ENCODE results near the gene GARRE1. TPM values are rescaled to one million over a fixed set of nuclear protein-coding genes. Genes with fewer than 3 reads are reported as not detected.

GARRE1 gene
- total RNA-seq, 1 experiment from 2014 or later = 22.1 TPM

DNA sequence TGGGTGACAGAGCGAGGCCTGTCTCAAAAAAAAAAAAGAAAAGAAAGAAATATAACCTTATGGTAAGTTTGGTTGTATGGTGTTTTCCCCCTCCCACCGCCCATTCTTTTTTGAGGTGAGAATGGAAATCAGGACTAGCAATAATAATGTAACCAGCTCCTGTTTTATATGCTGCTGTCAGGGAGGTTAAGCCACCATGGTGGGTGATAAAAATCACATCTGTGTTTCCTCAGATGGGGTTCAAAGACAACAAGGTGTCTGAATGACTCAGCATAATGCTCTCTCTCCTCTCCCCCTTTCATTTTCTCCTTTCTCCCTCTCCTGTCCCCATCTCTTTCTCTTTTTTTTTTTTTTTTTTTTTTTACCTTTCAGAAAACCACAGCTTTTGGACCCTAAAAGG, 28.3 kb upstream of the GARRE1 start:
- H3K27ac ChIP-seq (ENCODE audit: low read length) = peak overlapping the region; percentile 17; the same call in 1 of the 2 replicates
- H3K4me1 ChIP-seq (ENCODE audit: low read length) = no peaks in the 10 kb centered on the region
- no peaks in the 10 kb centered on the region for H3K9me3 ChIP-seq (ENCODE audit: low read length)
- no peak overlapping the region for H2AFZ ChIP-seq (ENCODE audit: low read length)
- no peak for DNase-seq
- no peaks in the 10 kb centered on the region for H3K9me2 ChIP-seq (replicated peaks; ENCODE audit: insufficient read depth, low read length)
- H3K9ac ChIP-seq (ENCODE audit: low read length) = no peak overlapping the region
- H3K4me3 ChIP-seq (ENCODE audit: low read length) = no peak overlapping the region
- no peak overlapping the region for H3K4me2 ChIP-seq (ENCODE audit: low read depth, low read length, poor library complexity, severe bottlenecking)
- no peaks in the 10 kb centered on the region for H3K27me3 ChIP-seq (ENCODE audit: low read length)
- no peaks in the 10 kb centered on the region; the same call in 1 of the 2 replicates for H4K20me1 ChIP-seq (ENCODE audit: insufficient read depth, low read depth, low read length)
- peaks cover 80% of the 10 kb centered on the region for H3K36me3 ChIP-seq (ENCODE audit: insufficient read depth, low read length)
- H3K79me2 ChIP-seq (ENCODE audit: low read length) = peaks cover 39% of the 10 kb centered on the region

DNA sequence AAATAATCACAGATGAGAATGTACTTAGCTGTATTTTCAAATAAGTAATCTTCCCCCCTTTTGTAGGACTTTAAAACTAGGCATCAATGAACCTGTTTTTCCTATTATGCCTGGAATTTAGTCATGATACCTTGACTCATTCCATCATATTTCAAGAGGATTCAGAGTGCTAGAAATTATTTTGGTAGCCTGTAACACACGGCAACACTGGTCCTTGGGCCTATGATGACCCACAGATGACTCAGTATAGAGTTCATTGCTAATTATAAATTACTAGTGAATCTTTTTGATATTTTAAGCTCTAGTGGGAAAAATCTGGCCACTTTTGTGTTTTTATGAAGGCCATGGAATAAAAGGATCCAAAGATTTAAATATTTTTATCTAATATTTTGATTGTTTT, 26.0 kb upstream of the GARRE1 start:
- Histone ChIP-seq H3K36me3 (ENCODE audit: insufficient read depth, low read length) (peaks cover 59% of the 10 kb centered on the region), H3K79me2 (ENCODE audit: low read length) (peaks cover 16% of the 10 kb centered on the region), H4K20me1 (ENCODE audit: insufficient read depth, low read depth, low read length) (no peaks in the 10 kb centered on the region), H3K9me2 (replicated peaks; ENCODE audit: insufficient read depth, low read length) (no peaks in the 10 kb centered on the region), H3K4me2 (ENCODE audit: low read depth, low read length, poor library complexity, severe bottlenecking) (no peak overlapping the region), H3K27me3 (ENCODE audit: low read length) (no peaks in the 10 kb centered on the region), H3K9ac (ENCODE audit: low read length) (no peak overlapping the region), H3K27ac (ENCODE audit: low read length) (no peak overlapping the region), H3K9me3 (ENCODE audit: low read length) (no peaks in the 10 kb centered on the region), H3K4me1 (ENCODE audit: low read length) (no peaks in the 10 kb centered on the region), H3K4me3 (ENCODE audit: low read length) (no peak overlapping the region), H2AFZ (ENCODE audit: low read length) (no peak overlapping the region)
- DNase-seq = no peak

DNA sequence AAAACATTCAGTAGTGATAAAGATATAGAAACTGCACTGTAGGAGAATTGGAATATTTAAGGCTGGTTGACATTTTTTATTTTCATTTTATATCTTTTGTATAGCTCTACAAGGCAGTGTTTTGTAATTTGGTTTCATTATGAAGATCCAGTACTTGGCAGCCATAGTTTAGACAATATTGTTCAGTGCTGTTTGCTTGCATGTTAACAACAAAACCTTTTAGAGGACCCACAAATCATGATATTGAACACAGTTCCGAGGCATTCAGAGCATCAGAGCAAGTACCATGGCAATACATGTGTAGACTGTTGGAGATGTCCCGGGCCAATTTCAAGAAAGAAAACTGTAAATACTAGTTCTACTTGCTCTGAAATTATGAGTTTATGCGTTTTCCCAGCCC, 25.6 kb upstream of the GARRE1 start:
- H3K4me2 ChIP-seq (ENCODE audit: low read depth, low read length, poor library complexity, severe bottlenecking) = no peak overlapping the region
- H3K27ac ChIP-seq (ENCODE audit: low read length) = no peak overlapping the region
- DNase-seq = no peak
- H3K79me2 ChIP-seq (ENCODE audit: low read length) = peaks cover 13% of the 10 kb centered on the region
- H4K20me1 ChIP-seq (ENCODE audit: insufficient read depth, low read depth, low read length) = no peaks in the 10 kb centered on the region
- no peaks in the 10 kb centered on the region for H3K4me1 ChIP-seq (ENCODE audit: low read length)
- no peak overlapping the region for H3K9ac ChIP-seq (ENCODE audit: low read length)
- no peak overlapping the region for H2AFZ ChIP-seq (ENCODE audit: low read length)
- H3K9me2 ChIP-seq (replicated peaks; ENCODE audit: insufficient read depth, low read length) = no peaks in the 10 kb centered on the region
- H3K9me3 ChIP-seq (ENCODE audit: low read length) = no peaks in the 10 kb centered on the region
- H3K27me3 ChIP-seq (ENCODE audit: low read length) = no peaks in the 10 kb centered on the region
- no peak overlapping the region for H3K4me3 ChIP-seq (ENCODE audit: low read length)
- H3K36me3 ChIP-seq (ENCODE audit: insufficient read depth, low read length) = peaks cover 58% of the 10 kb centered on the region

DNA sequence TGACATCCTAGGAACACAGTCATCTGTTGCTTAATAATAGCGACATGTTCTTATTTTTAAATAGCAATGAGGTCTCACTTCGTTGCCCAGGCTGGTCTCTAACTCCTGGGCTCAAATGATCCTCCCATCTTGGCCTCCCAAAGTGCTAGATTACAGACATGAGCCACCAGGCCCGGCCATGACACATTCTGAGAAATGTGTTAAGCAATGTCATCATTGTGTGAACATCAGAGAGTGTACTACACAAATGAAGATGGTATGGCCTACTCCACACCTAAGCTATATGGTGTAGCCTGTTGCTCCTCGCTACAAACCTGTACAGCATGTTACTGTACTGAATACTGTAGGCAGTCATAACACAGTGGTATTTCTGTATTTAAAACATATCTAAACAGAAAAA, 24.6 kb upstream of the GARRE1 start:
- no peak overlapping the region for H2AFZ ChIP-seq (ENCODE audit: low read length)
- H3K9me3 ChIP-seq (ENCODE audit: low read length) = no peaks in the 10 kb centered on the region
- no peak for DNase-seq
- no peaks in the 10 kb centered on the region for H3K9me2 ChIP-seq (replicated peaks; ENCODE audit: insufficient read depth, low read length)
- peaks cover 52% of the 10 kb centered on the region for H3K36me3 ChIP-seq (ENCODE audit: insufficient read depth, low read length)
- H3K79me2 ChIP-seq (ENCODE audit: low read length) = peaks cover 13% of the 10 kb centered on the region
- no peak overlapping the region for H3K9ac ChIP-seq (ENCODE audit: low read length)
- H4K20me1 ChIP-seq (ENCODE audit: insufficient read depth, low read depth, low read length) = no peaks in the 10 kb centered on the region
- no peak overlapping the region for H3K4me3 ChIP-seq (ENCODE audit: low read length)
- no peak overlapping the region for H3K27ac ChIP-seq (ENCODE audit: low read length)
- H3K4me2 ChIP-seq (ENCODE audit: low read depth, low read length, poor library complexity, severe bottlenecking) = no peak overlapping the region
- H3K4me1 ChIP-seq (ENCODE audit: low read length) = no peaks in the 10 kb centered on the region
- no peaks in the 10 kb centered on the region for H3K27me3 ChIP-seq (ENCODE audit: low read length)

DNA sequence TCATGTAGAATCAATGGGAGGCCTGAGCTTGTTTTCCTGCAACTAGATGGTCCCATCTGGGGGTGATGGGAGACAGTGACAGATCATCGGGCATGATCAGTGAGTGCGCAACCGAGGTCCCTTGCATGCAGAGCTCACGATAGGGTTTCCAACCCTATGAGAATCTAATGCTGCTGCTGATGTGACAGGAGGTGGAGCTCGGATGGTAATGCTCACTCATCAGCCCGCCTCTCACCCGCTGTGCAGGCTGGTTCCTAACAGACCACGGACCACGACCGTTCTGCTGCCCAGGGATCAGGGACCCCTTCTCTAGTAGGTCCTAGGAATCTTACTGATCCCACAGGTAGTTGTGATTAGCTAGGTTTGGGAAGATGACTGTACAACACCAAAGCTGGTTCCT, 23.5 kb upstream of the GARRE1 start:
- no peaks in the 10 kb centered on the region for H3K27me3 ChIP-seq (ENCODE audit: low read length)
- peaks cover 3% of the 10 kb centered on the region; the same call in 1 of the 2 replicates for H3K4me1 ChIP-seq (ENCODE audit: low read length)
- H2AFZ ChIP-seq (ENCODE audit: low read length) = no peak overlapping the region
- H3K4me3 ChIP-seq (ENCODE audit: low read length) = no peak overlapping the region
- no peak overlapping the region for H3K9ac ChIP-seq (ENCODE audit: low read length)
- no peaks in the 10 kb centered on the region for H3K9me2 ChIP-seq (replicated peaks; ENCODE audit: insufficient read depth, low read length)
- H3K79me2 ChIP-seq (ENCODE audit: low read length) = peaks cover 8% of the 10 kb centered on the region
- H3K4me2 ChIP-seq (ENCODE audit: low read depth, low read length, poor library complexity, severe bottlenecking) = no peak overlapping the region
- no peak for DNase-seq
- H3K9me3 ChIP-seq (ENCODE audit: low read length) = no peaks in the 10 kb centered on the region
- H3K36me3 ChIP-seq (ENCODE audit: insufficient read depth, low read length) = peaks cover 43% of the 10 kb centered on the region
- H3K27ac ChIP-seq (ENCODE audit: low read length) = no peak overlapping the region
- H4K20me1 ChIP-seq (ENCODE audit: insufficient read depth, low read depth, low read length) = no peaks in the 10 kb centered on the region

DNA sequence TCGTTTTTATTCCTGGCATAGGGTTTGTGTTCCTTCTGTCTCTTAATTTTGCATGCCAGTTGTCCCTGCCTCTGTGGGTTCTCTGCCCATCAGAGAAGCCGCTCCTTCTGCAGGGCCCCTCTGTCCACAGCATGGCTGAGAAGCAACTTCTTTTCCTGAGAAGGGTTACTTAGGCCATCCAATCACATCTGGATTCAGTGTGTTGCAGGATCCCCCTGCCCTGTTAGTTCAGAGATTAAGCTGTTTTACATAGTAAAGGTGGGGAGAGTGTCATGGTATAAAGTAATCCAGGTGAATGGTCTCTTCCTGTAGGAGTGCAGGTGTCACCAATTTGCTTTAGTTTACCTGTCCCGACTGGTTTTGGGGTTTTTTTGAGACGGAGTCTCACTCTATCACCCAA, 22.9 kb upstream of the GARRE1 start:
- no peaks in the 10 kb centered on the region for H3K9me3 ChIP-seq (ENCODE audit: low read length)
- no peak overlapping the region for H3K4me3 ChIP-seq (ENCODE audit: low read length)
- H3K27ac ChIP-seq (ENCODE audit: low read length) = no peak overlapping the region
- peaks cover 8% of the 10 kb centered on the region for H3K79me2 ChIP-seq (ENCODE audit: low read length)
- H3K9ac ChIP-seq (ENCODE audit: low read length) = no peak overlapping the region
- no peaks in the 10 kb centered on the region for H3K9me2 ChIP-seq (replicated peaks; ENCODE audit: insufficient read depth, low read length)
- no peak overlapping the region for H3K4me2 ChIP-seq (ENCODE audit: low read depth, low read length, poor library complexity, severe bottlenecking)
- H4K20me1 ChIP-seq (ENCODE audit: insufficient read depth, low read depth, low read length) = no peaks in the 10 kb centered on the region
- no peaks in the 10 kb centered on the region for H3K27me3 ChIP-seq (ENCODE audit: low read length)
- peaks cover 5% of the 10 kb centered on the region; the same call in 1 of the 2 replicates for H3K4me1 ChIP-seq (ENCODE audit: low read length)
- H3K36me3 ChIP-seq (ENCODE audit: insufficient read depth, low read length) = peaks cover 38% of the 10 kb centered on the region
- DNase-seq = no peak
- H2AFZ ChIP-seq (ENCODE audit: low read length) = no peak overlapping the region

DNA sequence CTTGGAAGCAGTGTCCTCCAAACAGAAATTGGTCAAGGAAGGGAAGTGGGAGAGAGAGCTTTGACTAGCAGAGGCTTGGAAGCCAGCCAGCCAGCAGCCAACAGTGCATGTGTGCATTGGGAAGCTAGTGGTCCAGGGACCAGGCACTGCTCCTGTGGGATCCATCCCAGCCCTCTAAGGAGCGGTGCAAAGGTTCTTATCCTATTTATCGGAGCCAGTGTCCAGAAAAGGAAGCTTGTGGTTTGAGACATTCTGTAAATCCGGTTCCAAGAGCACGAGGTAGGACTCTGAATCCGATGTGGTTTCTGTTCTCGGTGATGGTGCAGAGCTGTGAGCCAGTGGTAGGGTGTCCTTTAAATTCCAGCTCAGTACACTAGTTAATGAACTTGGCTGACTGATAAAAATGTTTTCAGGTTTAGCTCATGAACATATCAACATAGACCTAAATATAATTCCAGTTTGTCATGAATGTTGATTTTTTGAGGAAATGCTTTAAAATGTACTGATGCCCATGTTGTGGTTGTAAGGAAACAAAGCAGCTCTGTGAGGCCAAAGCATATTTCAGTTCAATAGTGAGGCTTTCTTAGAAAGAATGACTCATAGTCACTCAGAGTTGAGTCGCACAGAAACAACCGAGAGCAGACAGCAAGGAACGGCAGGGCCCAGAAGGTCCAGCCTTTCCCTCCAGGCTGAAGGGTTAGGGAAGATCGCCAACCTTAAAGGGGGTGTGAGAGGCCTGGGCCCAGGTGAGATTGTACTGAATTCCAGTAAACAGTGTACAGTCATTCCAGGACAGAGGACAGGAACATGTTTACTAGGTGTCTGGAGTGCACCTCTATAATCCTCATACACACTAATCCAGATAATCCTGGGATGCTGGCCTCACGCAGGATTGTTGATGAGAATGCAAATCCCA, 21.5 kb upstream of the GARRE1 start:
- H3K4me3 ChIP-seq (ENCODE audit: low read length) = no peak overlapping the region
- no peak overlapping the region for H3K9ac ChIP-seq (ENCODE audit: low read length)
- H3K27me3 ChIP-seq (ENCODE audit: low read length) = no peaks in the 10 kb centered on the region
- no peaks in the 10 kb centered on the region for H3K9me2 ChIP-seq (replicated peaks; ENCODE audit: insufficient read depth, low read length)
- no peak overlapping the region for H3K4me2 ChIP-seq (ENCODE audit: low read depth, low read length, poor library complexity, severe bottlenecking)
- DNase-seq = no peak
- H3K4me1 ChIP-seq (ENCODE audit: low read length) = peaks cover 5% of the 10 kb centered on the region; the same call in 1 of the 2 replicates
- H3K27ac ChIP-seq (ENCODE audit: low read length) = no peak overlapping the region
- no peaks in the 10 kb centered on the region for H4K20me1 ChIP-seq (ENCODE audit: insufficient read depth, low read depth, low read length)
- H2AFZ ChIP-seq (ENCODE audit: low read length) = no peak overlapping the region
- H3K36me3 ChIP-seq (ENCODE audit: insufficient read depth, low read length) = peaks cover 26% of the 10 kb centered on the region
- H3K79me2 ChIP-seq (ENCODE audit: low read length) = peaks cover 8% of the 10 kb centered on the region; the same call in 1 of the 2 replicates
- no peaks in the 10 kb centered on the region for H3K9me3 ChIP-seq (ENCODE audit: low read length)

DNA sequence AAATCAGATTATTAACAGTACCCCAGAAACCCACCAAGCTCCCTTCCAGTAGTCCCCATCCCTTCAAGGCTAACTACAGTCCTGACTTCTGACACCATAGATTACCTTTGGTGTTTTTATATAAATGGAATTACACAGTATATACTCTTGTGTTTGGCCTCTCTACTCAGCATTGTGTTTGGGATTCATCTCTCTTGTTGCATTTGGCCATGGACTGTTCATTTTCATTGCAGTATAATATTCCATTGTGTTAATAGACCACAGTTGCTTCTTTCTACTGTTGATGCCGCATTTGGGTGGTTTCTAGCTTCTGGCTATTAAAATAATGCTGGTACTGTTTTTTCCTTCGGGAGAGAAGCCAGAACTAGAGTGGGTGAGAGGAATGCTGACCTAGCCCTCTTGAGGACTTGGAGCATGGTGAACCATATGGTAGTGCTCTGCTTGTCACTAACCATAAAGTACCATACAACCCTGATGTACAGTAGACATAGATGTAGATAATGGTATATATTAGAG, 18.9 kb upstream of the GARRE1 start:
- no peaks in the 10 kb centered on the region for H3K79me2 ChIP-seq (ENCODE audit: low read length)
- no peak overlapping the region for H3K27ac ChIP-seq (ENCODE audit: low read length)
- H3K36me3 ChIP-seq (ENCODE audit: insufficient read depth, low read length) = peaks cover under 1% of the 10 kb centered on the region; the same call in 1 of the 2 replicates
- no peak for DNase-seq
- H3K4me3 ChIP-seq (ENCODE audit: low read length) = no peak overlapping the region
- no peaks in the 10 kb centered on the region for H3K27me3 ChIP-seq (ENCODE audit: low read length)
- no peak overlapping the region for H2AFZ ChIP-seq (ENCODE audit: low read length)
- no peak overlapping the region for H3K4me2 ChIP-seq (ENCODE audit: low read depth, low read length, poor library complexity, severe bottlenecking)
- no peaks in the 10 kb centered on the region for H4K20me1 ChIP-seq (ENCODE audit: insufficient read depth, low read depth, low read length)
- peaks cover 5% of the 10 kb centered on the region; the same call in 1 of the 2 replicates for H3K4me1 ChIP-seq (ENCODE audit: low read length)
- no peak overlapping the region for H3K9ac ChIP-seq (ENCODE audit: low read length)
- H3K9me2 ChIP-seq (replicated peaks; ENCODE audit: insufficient read depth, low read length) = no peaks in the 10 kb centered on the region
- no peaks in the 10 kb centered on the region for H3K9me3 ChIP-seq (ENCODE audit: low read length)
